GM19438 (cell line): Measurements from ENCODE around the gene GALNT5.

Experiments
- ATAC-seq: cut with Tn5 transposase; IDR thresholded peaks from one replicate; pipeline ENCODE4 v1.9.1; 2021; ENCODE audit warnings: low read depth; ENCODE audit not compliant: unreplicated experiment

The GALNT5 gene

DNA sequence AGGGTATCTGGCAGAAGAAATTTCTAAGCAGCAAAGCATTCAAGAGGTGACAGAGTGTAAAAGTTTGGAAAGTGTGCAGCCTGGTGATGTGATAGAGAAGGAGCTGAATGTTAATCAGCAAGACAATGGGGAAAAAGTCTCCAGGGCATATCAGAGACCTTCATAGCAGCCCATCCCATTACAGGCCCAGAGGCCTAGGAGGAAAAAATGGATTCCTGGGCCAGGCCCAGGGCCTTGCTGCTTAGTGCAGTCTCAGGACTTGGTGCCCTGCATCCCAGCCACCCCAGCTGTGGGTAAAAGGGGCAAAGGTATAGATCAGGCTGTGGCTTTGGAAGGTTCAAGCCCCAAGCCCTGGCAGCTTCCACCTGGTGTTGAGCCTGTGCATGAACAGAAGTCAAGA lies 104.0 kb downstream of the GALNT5 start:
- ATAC-seq, result no peak

DNA sequence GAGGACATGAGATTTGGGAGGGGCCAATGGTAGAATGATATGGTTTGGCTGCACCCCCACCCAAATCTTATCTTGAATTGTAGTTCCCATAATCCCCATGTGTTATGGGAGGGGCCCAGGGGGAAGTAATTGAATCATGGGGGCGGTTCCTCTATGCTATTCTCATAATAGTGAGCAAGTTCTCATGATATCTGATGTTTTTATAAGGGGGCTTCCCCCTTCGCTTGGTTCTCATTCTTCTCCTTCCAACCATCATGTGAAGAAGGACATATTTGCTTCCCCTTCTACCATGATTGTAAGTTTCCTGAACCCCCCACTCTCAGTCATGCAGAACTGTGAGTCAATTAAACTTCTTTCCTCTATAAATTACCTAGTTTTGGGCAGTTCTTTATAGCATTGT lies 105.1 kb downstream of the GALNT5 start:
- no peak for ATAC-seq

DNA sequence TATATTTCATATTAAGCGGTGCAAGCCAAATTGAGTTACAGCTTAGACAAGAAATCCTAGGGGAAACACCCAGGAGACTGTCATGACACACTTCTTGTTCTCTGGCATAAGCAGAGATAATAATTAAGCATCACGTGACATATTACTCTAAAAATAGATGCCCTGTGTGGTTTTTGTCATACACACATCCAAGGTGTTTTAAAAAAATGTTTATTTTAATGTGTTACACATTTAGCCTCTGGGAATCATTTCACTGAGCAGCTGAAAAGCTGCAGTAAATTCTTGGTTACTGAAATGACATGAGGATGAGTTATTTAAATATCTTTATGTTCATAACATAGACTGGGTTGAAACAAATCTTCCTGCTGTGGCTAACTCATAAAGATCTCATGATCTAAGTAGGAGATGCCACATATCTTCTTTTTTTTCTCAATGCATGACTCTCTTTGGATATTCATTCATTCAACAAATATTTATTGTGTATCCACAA lies 106.2 kb downstream of the GALNT5 start:
- peak; percentile 44 for ATAC-seq
